ENCODE measurements around the gene JCAD. TPM values are rescaled to one million over a fixed set of nuclear protein-coding genes. Genes with fewer than 3 reads are reported as not detected.

The JCAD gene
- total RNA-seq, 4 donors from 2014 or later: 0.91 to 23.1 (median 5.5) TPM

DNA sequence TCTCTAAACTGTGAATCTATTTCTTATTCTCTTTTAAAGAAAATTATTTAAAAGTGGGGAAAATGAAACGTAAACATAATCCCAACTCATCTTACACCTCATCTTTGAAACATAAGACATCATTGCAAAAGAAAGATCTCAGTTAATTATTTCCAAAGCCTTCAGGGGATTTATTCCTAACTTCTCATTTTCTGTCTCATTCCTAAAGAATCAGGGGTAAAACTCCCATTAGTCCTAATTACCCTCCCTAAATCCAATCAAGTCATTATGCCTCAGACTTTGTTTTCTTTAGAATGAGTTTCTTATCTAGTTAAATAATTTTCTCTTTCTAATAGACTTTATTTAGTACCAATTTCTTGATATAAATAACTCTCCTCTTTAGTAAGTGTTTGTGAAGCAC, 39.7 kb upstream of the JCAD start:
- intact Hi-C loops (cut with DNase I): no loop called here
- Histone ChIP-seq H3K36me3 (no peaks in the 10 kb centered on the region), H3K4me3 (no peak overlapping the region), H3K4me1 (peaks cover 0 to 5% (median 0%) of the 10 kb centered on the region in 3 donors), H3K9me3 (no peaks in the 10 kb centered on the region), H3K27ac (no peak overlapping the region), H3K27me3 (no peaks in the 10 kb centered on the region)
- DNase-seq: no peak
- TF ChIP-seq CTCF (IDR thresholded peaks at IDR 0.05): no peak
- 52 to 60% methylated on average over 1 of the region's 1 CpG for WGBS, 2 donors

GRCh38 chr10:30098629-30099028, 39.2 kb upstream of the JCAD start:
- Histone ChIP-seq H3K27ac (no peak overlapping the region), H3K27me3 (no peaks in the 10 kb centered on the region), H3K36me3 (no peaks in the 10 kb centered on the region), H3K4me3 (no peak overlapping the region), H3K9me3 (no peaks in the 10 kb centered on the region), H3K4me1 (peaks cover 0 to 5% (median 0%) of the 10 kb centered on the region in 3 donors)
- TF ChIP-seq CTCF (IDR thresholded peaks at IDR 0.05) (no peak), POLR2A (IDR thresholded peaks at IDR 0.05) (no peak)
- DNase-seq: no peak
- intact Hi-C loops (cut with DNase I): no loop called here
- WGBS, 2 donors: 14 to 16% methylated on average over 3 of the region's 3 CpGs

- 90 to 95% methylated on average over 4 of the region's 4 CpGs for WGBS, 2 donors
- no peaks in the 10 kb centered on the region for H3K36me3 ChIP-seq
- no peaks in the 10 kb centered on the region for H3K9me3 ChIP-seq
- no peak overlapping the region for H3K4me3 ChIP-seq
- DNase-seq: no peak
- no peaks in the 10 kb centered on the region for H3K27me3 ChIP-seq
- no peak overlapping the region for H3K27ac ChIP-seq
- intact Hi-C loops (cut with DNase I): no loop called here
- TF ChIP-seq CTCF (IDR thresholded peaks at IDR 0.05) (no peak), POLR2A (IDR thresholded peaks at IDR 0.05) (no peak)
- H3K4me1 ChIP-seq: peaks cover 0 to 5% (median 0%) of the 10 kb centered on the region in 3 donors
Observed at GRCh38 chr10:30096564-30096963, 37.2 kb upstream of the JCAD start.

DNA sequence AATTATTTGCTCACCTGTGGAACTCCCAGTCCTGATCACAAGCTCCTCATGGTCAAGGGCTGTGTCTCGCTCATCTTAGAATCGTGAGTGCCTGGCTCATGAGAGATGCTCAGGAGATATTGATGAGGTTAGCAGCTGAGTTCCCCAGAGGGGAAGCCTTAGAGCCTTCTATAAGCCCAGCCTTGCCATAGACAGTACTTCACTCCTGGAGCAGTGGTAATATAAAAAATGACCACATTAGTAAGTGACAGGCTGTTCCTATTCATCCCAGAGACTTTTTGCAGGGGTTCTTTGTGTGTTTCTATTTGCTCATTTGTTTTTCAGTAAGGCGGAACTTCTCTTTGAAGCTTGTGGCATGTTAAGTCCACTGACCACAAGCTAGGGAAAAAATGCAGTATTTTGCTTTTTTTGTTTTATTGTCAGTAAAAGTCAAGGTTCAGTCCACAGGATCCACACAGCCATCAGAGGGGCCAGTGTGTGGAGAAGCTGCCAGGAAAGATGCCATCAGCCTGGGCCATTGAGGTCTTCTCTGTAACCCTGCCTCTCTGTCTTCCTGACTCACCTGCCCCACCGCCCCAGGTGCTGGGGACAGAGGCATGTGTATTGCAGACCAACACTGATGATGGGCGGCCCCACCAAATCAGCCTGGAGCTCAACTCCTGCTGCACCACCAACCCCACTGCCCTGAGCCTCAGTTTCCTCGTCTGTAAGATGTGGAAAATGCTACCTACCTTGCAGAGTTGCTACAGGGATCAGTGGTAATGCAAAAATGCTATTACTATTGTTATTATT, 36.4 kb upstream of the JCAD start:
- no peak for DNase-seq
- Histone ChIP-seq H3K4me1 (peaks cover 0 to 5% (median 0%) of the 10 kb centered on the region in 3 donors), H3K27me3 (no peaks in the 10 kb centered on the region), H3K4me3 (no peak overlapping the region), H3K36me3 (no peaks in the 10 kb centered on the region), H3K9me3 (no peaks in the 10 kb centered on the region), H3K27ac (no peak overlapping the region)
- WGBS, 2 donors: 72 to 93% methylated on average over 3 to 5 of the region's 6 CpGs
- TF ChIP-seq POLR2A (IDR thresholded peaks at IDR 0.05) (no peak), CTCF (IDR thresholded peaks at IDR 0.05) (no peak)
- intact Hi-C loops (cut with DNase I): no loop called here

DNA sequence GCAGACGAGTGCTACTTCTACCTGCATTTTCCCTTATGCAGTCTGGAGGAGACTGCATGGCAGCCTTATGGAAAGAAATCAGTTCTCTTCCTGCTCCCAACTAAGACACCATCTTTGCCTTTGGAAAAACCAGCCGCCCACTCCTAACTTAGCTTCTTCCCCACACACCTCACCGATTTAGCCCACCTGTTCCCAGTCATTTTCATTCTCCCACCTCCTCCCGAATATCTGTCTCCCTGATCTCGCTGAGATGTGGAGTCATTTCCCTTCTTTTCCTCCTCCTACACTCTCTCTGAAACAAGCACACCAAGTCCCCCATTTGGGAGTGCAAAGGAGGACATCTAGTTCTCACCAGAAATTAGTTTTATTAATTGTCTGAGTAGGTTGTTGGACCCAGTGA, 35.2 kb upstream of the JCAD start:
- Histone ChIP-seq H3K4me1 (peaks cover 0 to 5% (median 0%) of the 10 kb centered on the region in 3 donors), H3K27ac (no peak overlapping the region), H3K27me3 (no peaks in the 10 kb centered on the region), H3K9me3 (no peaks in the 10 kb centered on the region), H3K4me3 (no peak overlapping the region), H3K36me3 (no peaks in the 10 kb centered on the region)
- intact Hi-C loops (cut with DNase I): no loop called here
- WGBS, 2 donors: 85% methylated on average over 5 of the region's 5 CpGs
- TF ChIP-seq CTCF (IDR thresholded peaks at IDR 0.05): no peak
- no peak for TF ChIP-seq POLR2A (IDR thresholded peaks at IDR 0.05)
- no peak for DNase-seq
